Osteoblast (primary cell): ENCODE results near the gene DLG1. TPM values are rescaled to one million over a fixed set of nuclear protein-coding genes. Genes with fewer than 3 reads are reported as not detected.
"Not testable (repeated sequence)": the region's sequence is repeated elsewhere in the genome, so short reads cannot be mapped to it uniquely, and the experiment has no call there.

Source experiments
- DNase-seq: peaks from one replicate; pipeline ENCODE4 v3.0.0; 2011; ENCODE audit warnings: low spot score, mixed read lengths; ENCODE audit not compliant: insufficient read length; ENCODE audit errors: missing footprints
- H2AFZ ChIP-seq: 2 replicates; pipeline ENCODE4 v1.6.0; 2011; ENCODE audit warnings: mild to moderate bottlenecking, low read length
- H3K27ac ChIP-seq: 2 replicates; pipeline ENCODE4 v1.5.1; 2011; ENCODE audit warnings: mild to moderate bottlenecking, low read depth, low read length, moderate library complexity
- H3K27me3 ChIP-seq: 2 replicates; pipeline ENCODE4 v1.6.0; 2012; ENCODE audit warnings: mild to moderate bottlenecking, control low read depth, inconsistent platforms, low read length, moderate library complexity; ENCODE audit not compliant: insufficient read depth
- H3K36me3 ChIP-seq: 2 replicates; pipeline ENCODE4 v1.5.1; 2011; ENCODE audit warnings: mild to moderate bottlenecking, low read length, control low read depth, moderate library complexity; ENCODE audit not compliant: insufficient read depth
- H3K4me1 ChIP-seq: 2 replicates; pipeline ENCODE4 v1.5.1; 2011; ENCODE audit warnings: mild to moderate bottlenecking, low read length, control low read depth, moderate library complexity; ENCODE audit not compliant: insufficient read depth
- H3K4me2 ChIP-seq: 2 replicates; pipeline ENCODE4 v1.6.0; 2011; ENCODE audit warnings: mild to moderate bottlenecking, low read length; ENCODE audit not compliant: insufficient read depth
- H3K4me3 ChIP-seq: fragments of 200-600 bp; sonication (generic); 3 replicates; pipeline ENCODE4 v1.5.1; 2012; ENCODE audit warnings: mild to moderate bottlenecking, low read length, inconsistent platforms; ENCODE audit not compliant: insufficient read depth
- H3K79me2 ChIP-seq: 2 replicates; pipeline ENCODE4 v1.6.0; 2012; ENCODE audit warnings: mild to moderate bottlenecking, low read length, control low read depth, inconsistent platforms; ENCODE audit not compliant: insufficient read depth
- H3K9me3 ChIP-seq: 2 replicates; pipeline ENCODE4 v1.5.1; 2011; ENCODE audit warnings: low read depth, low read length, control low read depth
- H4K20me1 ChIP-seq: 2 replicates; pipeline ENCODE4 v1.6.0; 2012; ENCODE audit warnings: mild to moderate bottlenecking, low read length, control low read depth; ENCODE audit not compliant: insufficient read depth
- total RNA-seq: library from RNA; depleted of rRNA; stranded (reverse); fragments of >200 nt; gene quantifications from 2 replicates; pipeline ENCODE4 v1.2.3, GENCODE V29; 2012
- TF ChIP-seq, protein P1 (sequence below): IDR thresholded peaks from 2 replicates; pipeline ENCODE4 v1.5.1; 2011; ENCODE audit warnings: mild to moderate bottlenecking, low read depth, low read length, moderate library complexity; ENCODE audit errors: extremely low read depth

Gene DLG1
- total RNA-seq, 1 donor: 79.3 TPM

DNA sequence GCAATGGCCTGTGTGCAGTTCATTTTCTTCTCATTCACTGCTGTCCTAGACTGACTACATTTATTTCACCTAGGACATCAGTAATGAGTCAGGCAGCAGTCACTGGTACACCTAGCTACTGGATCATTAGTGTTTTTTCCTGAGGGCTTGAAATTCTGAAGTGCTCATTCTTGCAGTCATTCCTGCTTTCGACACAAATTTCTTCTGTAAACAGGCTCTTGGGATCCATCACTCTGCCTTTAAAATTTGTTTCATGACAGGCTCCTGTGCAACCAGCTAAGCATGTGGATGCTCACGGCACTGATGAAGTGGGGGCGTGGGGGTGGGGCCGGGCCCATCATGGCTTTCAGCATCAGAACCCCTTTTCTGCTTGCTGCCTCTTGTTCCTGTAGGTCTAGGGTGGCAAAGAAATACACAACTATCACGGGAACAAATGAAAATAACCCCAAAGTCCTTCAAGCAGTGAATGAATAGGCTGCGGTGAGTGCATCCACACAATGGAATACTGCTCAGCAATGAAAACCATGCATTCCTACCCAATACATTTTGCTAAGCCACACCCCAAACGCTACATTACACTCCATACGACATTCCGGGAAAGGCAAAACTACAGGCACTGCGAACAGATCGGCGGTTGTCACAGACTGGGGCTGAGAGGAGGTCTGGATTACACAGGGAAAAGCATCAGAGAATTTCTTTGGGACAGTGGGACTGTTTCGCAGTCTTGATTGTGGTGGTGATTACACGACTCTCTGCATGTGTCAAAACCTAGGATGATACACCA is 259.5 kb downstream of the DLG1 start:
- peaks cover 3% of the 10 kb centered on the region for H3K4me1 ChIP-seq
- no peak overlapping the region for H3K4me3 ChIP-seq
- H3K9me3 ChIP-seq: no peaks in the 10 kb centered on the region
- TF ChIP-seq, protein P1, sequence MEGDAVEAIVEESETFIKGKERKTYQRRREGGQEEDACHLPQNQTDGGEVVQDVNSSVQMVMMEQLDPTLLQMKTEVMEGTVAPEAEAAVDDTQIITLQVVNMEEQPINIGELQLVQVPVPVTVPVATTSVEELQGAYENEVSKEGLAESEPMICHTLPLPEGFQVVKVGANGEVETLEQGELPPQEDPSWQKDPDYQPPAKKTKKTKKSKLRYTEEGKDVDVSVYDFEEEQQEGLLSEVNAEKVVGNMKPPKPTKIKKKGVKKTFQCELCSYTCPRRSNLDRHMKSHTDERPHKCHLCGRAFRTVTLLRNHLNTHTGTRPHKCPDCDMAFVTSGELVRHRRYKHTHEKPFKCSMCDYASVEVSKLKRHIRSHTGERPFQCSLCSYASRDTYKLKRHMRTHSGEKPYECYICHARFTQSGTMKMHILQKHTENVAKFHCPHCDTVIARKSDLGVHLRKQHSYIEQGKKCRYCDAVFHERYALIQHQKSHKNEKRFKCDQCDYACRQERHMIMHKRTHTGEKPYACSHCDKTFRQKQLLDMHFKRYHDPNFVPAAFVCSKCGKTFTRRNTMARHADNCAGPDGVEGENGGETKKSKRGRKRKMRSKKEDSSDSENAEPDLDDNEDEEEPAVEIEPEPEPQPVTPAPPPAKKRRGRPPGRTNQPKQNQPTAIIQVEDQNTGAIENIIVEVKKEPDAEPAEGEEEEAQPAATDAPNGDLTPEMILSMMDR: no peak
- H3K36me3 ChIP-seq: peaks cover 10% of the 10 kb centered on the region
- no peaks in the 10 kb centered on the region for H3K79me2 ChIP-seq
- H4K20me1 ChIP-seq: peaks cover 3% of the 10 kb centered on the region
- H3K27me3 ChIP-seq: peaks cover 5% of the 10 kb centered on the region
- no peak overlapping the region for H2AFZ ChIP-seq
- no peak for DNase-seq
- no peak overlapping the region for H3K27ac ChIP-seq
- no peak overlapping the region for H3K4me2 ChIP-seq

DNA sequence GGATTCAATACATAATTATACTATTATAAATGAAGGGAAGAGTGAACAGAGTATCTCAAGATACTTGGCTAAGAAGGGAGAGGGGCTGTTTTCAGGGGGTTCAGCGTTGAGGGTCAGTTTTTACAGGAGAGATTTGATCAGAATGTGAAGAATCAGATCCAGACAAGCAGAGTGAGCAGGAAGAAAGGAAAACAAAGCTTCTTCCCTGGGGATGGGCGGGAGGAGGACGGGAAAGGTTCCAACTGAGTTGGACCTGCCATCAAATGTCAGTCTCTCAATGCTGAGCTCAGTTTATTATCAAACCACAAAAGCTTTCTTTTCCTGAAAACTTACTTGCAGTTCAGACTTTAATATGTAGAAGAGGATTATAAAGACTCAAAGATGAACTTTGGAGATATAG is 262.8 kb downstream of the DLG1 start:
- Histone ChIP-seq H3K4me1 (peaks cover 20% of the 10 kb centered on the region), H3K27me3 (peaks cover 5% of the 10 kb centered on the region), H3K79me2 (no peaks in the 10 kb centered on the region), H3K4me3 (no peak overlapping the region), H4K20me1 (peaks cover 3% of the 10 kb centered on the region), H2AFZ (no peak overlapping the region), H3K27ac (no peak overlapping the region), H3K4me2 (no peak overlapping the region), H3K9me3 (no peaks in the 10 kb centered on the region), H3K36me3 (no peaks in the 10 kb centered on the region)
- DNase-seq: peak; percentile 5
- TF ChIP-seq, protein P1: no peak

DNA sequence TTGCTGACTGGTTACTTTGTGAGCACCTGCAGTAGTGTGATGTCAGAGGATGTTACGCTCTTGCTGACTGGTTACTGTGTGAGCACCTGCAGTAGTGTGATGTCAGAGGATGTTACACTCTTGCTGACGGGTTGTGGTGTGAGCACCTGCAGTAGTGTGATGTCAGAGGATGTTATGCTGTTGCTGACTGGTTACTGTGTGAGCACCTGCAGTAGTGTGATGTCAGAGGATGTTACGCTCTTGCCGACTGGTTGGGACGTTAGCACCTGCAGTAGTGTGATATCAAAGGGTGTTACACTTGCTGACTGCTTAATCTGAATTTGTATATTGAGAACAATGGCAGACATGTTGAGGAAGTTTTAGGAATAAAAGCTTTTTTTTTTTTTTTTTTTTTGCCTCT is 263.6 kb downstream of the DLG1 start:
- H3K27me3 ChIP-seq, H3K4me3 ChIP-seq, DNase-seq, H2AFZ ChIP-seq, H3K4me2 ChIP-seq, H3K9me3 ChIP-seq, H4K20me1 ChIP-seq, H3K79me2 ChIP-seq, H3K36me3 ChIP-seq, H3K27ac ChIP-seq: not testable (repeated sequence)
- H3K4me1 ChIP-seq: peaks cover 20% of the 10 kb centered on the region

DNA sequence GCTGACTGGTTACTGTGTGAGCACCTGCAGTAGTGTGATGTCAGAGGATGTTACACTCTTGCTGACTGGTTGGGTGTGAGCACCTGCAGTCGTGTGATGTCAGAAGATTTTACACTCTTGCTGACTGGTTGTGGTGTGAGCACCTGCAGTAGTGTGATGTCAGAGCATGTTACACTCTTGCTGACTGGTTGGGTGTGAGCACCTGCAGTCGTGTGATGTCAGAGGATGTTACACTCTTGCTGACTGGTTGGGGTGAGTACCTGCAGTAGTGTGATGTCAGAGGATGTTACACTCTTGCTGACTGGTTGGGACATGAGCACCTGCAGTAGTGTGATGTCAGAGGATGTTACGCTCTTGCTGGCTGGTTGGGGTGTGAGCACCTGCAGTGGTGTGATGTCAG is 264.6 kb downstream of the DLG1 start:
- H3K27me3 ChIP-seq, H4K20me1 ChIP-seq, H2AFZ ChIP-seq, H3K79me2 ChIP-seq, H3K36me3 ChIP-seq, H3K4me3 ChIP-seq, H3K4me2 ChIP-seq, DNase-seq, H3K9me3 ChIP-seq, H3K27ac ChIP-seq: not testable (repeated sequence)
- H3K4me1 ChIP-seq: peaks cover 27% of the 10 kb centered on the region
